SKM-1 (cell line): ENCODE results near the gene POLK.
"Not testable (repeated sequence)": the region's sequence is repeated elsewhere in the genome, so short reads cannot be mapped to it uniquely, and the experiment has no call there.

Experiments
- DNase-seq: peaks from one replicate; lab custom pipeline; 2025; ENCODE audit not compliant: unreplicated experiment; lab: John Stamatoyannopoulos, UW

POLK gene

GRCh38 chr5:75607341-75607740, 95.7 kb downstream of the POLK start:
- DNase-seq = peak; percentile 20

- no peak for DNase-seq
These were observed 97.2 kb downstream of the POLK start for GRCh38 chr5:75608870-75609269.

- DNase-seq = no peak
These were observed 98.5 kb downstream of the POLK start for GRCh38 chr5:75610201-75610600.

GRCh38 chr5:75610859-75611310, 99.2 kb downstream of the POLK start:
- not testable (repeated sequence) for DNase-seq

- no peak for DNase-seq
These were observed 99.9 kb downstream of the POLK start, which contains the start of gene ANKDD1B for GRCh38 chr5:75611311-75612225. ANKDD1B (plus strand) TSS chr5:75611453; CDS start chr5:75611635, 182 bp downstream.

GRCh38 chr5:75612226-75612569, 100.5 kb downstream of the POLK start:
- DNase-seq = no peak

GRCh38 chr5:75612901-75613300, 101.2 kb downstream of the POLK start:
- no peak for DNase-seq

- no peak for DNase-seq
These were observed 102.5 kb downstream of the POLK start for GRCh38 chr5:75614176-75614575.

GRCh38 chr5:75616371-75616881, 104.7 kb downstream of the POLK start:
- DNase-seq = no peak

- no peak for DNase-seq
These were observed 105.4 kb downstream of the POLK start for GRCh38 chr5:75616971-75617621.

- no peak for DNase-seq
These were observed 106.2 kb downstream of the POLK start for GRCh38 chr5:75617736-75618352.

GRCh38 chr5:75620184-75620959, 108.7 kb downstream of the POLK start:
- DNase-seq = no peak

GRCh38 chr5:75622564-75622963, 110.9 kb downstream of the POLK start:
- no peak for DNase-seq

GRCh38 chr5:75623846-75624245, 112.2 kb downstream of the POLK start:
- DNase-seq = no peak

GRCh38 chr5:75626959-75627358, 115.3 kb downstream of the POLK start:
- no peak for DNase-seq

GRCh38 chr5:75627801-75628200, 116.1 kb downstream of the POLK start:
- no peak for DNase-seq

- DNase-seq = no peak
These were observed 119.2 kb downstream of the POLK start for GRCh38 chr5:75630875-75631274.

- DNase-seq = no peak
These were observed 120.6 kb downstream of the POLK start for GRCh38 chr5:75632321-75632720.

- DNase-seq = no peak
These were observed 126.3 kb downstream of the POLK start for GRCh38 chr5:75637949-75638348.

GRCh38 chr5:75639535-75640311, 128.0 kb downstream of the POLK start:
- no peak for DNase-seq
